RWPE2 (cell line): Measurements from ENCODE around the gene PTPRD.

Experiments used
- ATAC-seq: fragments of 200-7000 bp; cut with Tn5 transposase; 3 replicates; pipeline ENCODE4 v1.9.1; 2021; ENCODE audit warnings: low read depth
- DNase-seq: peaks from one replicate; pipeline ENCODE4 v3.0.0-alpha.2; 2020; ENCODE audit warnings: low spot score
- H3K27ac ChIP-seq: fragments of 450-650 bp; 2 replicates; pipeline ENCODE4 v1.5.1; 2017; ENCODE audit warnings: mild to moderate bottlenecking; ENCODE audit not compliant: poor library complexity, severe bottlenecking
- H3K27me3 ChIP-seq: fragments of 250-450 bp; sonication (Bioruptor Pico); 2 replicates; pipeline ENCODE4 v1.5.1; 2021; ENCODE audit warnings: mild to moderate bottlenecking, moderate library complexity; ENCODE audit not compliant: insufficient read depth, poor library complexity, severe bottlenecking
- H3K36me3 ChIP-seq: fragments of 250-450 bp; sonication (Bioruptor Pico); 2 replicates; pipeline ENCODE4 v1.5.1; 2020; ENCODE audit warnings: low read depth, mild to moderate bottlenecking, moderate library complexity
- H3K4me1 ChIP-seq: fragments of 250-450 bp; sonication (Bioruptor Pico); 2 replicates; pipeline ENCODE4 v1.5.1; 2021; ENCODE audit warnings: mild to moderate bottlenecking, moderate library complexity; ENCODE audit not compliant: insufficient read depth, poor library complexity, severe bottlenecking
- H3K4me3 ChIP-seq: fragments of 250-450 bp; sonication (Bioruptor Pico); 2 replicates; pipeline ENCODE4 v1.5.1; 2021; ENCODE audit warnings: mild to moderate bottlenecking, moderate library complexity; ENCODE audit not compliant: severe bottlenecking
- H3K9me3 ChIP-seq: fragments of 250-450 bp; sonication (Bioruptor Pico); 2 replicates; pipeline ENCODE4 v1.5.1; 2021; ENCODE audit warnings: mild to moderate bottlenecking, moderate library complexity; ENCODE audit not compliant: severe bottlenecking
- TF ChIP-seq, protein P1 (sequence below): fragments of 450-650 bp; IDR thresholded peaks from one replicate; pipeline ENCODE4 v1.5.1; 2017; ENCODE audit warnings: mild to moderate bottlenecking, moderate library complexity; ENCODE audit not compliant: poor library complexity, severe bottlenecking

Gene PTPRD

DNA sequence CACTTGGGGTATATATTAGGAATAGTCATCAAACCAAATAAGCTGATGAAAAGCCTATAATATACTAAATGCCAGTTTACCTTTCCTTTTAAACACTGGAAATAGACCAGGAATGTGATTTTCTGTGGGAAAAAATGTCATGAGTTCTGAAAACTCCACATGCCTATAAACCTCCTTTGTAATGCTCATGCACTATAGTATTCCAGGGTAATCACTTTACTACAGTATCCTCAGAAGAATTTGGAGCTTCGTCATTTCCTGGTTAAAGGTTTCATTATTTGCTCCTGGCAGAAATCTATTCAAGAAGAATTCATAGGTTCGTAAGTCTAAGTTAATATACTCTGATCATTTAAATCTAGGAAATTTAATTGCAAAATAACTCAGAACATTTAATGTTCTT lies 1736.5 kb downstream of the PTPRD start:
- no peak overlapping the region for H3K27ac ChIP-seq
- no peak overlapping the region for H3K4me3 ChIP-seq
- DNase-seq (no peak), ATAC-seq (no peak)
- TF ChIP-seq, protein P1, sequence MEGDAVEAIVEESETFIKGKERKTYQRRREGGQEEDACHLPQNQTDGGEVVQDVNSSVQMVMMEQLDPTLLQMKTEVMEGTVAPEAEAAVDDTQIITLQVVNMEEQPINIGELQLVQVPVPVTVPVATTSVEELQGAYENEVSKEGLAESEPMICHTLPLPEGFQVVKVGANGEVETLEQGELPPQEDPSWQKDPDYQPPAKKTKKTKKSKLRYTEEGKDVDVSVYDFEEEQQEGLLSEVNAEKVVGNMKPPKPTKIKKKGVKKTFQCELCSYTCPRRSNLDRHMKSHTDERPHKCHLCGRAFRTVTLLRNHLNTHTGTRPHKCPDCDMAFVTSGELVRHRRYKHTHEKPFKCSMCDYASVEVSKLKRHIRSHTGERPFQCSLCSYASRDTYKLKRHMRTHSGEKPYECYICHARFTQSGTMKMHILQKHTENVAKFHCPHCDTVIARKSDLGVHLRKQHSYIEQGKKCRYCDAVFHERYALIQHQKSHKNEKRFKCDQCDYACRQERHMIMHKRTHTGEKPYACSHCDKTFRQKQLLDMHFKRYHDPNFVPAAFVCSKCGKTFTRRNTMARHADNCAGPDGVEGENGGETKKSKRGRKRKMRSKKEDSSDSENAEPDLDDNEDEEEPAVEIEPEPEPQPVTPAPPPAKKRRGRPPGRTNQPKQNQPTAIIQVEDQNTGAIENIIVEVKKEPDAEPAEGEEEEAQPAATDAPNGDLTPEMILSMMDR: no peak
- H3K4me1 ChIP-seq: no peaks in the 10 kb centered on the region
- H3K9me3 ChIP-seq: no peaks in the 10 kb centered on the region
- H3K36me3 ChIP-seq: no peaks in the 10 kb centered on the region
- H3K27me3 ChIP-seq: peaks cover 3% of the 10 kb centered on the region

DNA sequence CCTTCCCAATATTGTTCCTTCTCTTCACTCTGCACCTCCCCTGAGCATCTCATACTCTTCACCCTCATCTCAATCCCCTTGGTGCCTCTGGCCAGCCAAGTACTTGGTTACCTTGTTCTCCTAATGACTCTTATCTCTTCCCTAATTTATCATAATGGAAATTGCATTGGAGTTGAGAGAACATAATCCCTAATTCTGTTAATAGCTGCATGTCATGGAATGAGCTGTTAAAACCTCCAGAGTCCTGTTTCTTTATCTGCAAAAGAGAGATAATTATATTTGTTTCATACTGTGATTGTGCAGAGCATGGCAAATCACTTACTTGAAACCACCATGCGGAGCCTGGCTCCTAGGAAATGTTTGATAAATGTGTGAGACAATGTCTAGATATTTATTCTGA lies 1738.3 kb downstream of the PTPRD start:
- ATAC-seq (no peak), DNase-seq (no peak)
- no peaks in the 10 kb centered on the region for H3K4me1 ChIP-seq
- H3K27me3 ChIP-seq: peaks cover 3% of the 10 kb centered on the region
- H3K4me3 ChIP-seq: no peak overlapping the region
- TF ChIP-seq, protein P1: no peak
- H3K9me3 ChIP-seq: no peaks in the 10 kb centered on the region
- H3K36me3 ChIP-seq: no peaks in the 10 kb centered on the region
- H3K27ac ChIP-seq: no peak overlapping the region

DNA sequence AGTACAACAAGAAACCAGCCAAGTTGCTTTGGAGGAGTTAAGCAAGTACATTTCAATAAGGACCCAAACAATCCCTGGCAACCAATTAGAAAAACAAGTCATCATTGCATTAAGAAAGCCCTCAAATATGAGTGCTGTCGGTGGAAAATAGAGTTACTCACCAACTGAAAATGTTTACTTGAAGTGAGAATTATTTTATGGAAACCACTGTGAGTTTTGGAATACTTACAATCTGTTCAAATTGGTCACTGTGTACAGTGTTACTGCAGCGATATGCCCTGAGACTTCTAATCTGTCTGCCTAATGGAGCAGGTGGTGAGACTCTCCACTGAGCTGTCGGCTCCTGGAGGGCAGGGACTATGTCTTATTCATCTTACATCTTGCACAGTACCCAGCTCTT lies 1740.0 kb downstream of the PTPRD start:
- ATAC-seq: no peak
- DNase-seq: no peak
- Histone ChIP-seq H3K4me1 (no peaks in the 10 kb centered on the region), H3K27ac (no peak overlapping the region), H3K27me3 (peaks cover 3% of the 10 kb centered on the region), H3K4me3 (no peak overlapping the region), H3K36me3 (no peaks in the 10 kb centered on the region), H3K9me3 (no peaks in the 10 kb centered on the region)
- TF ChIP-seq, protein P1: no peak

DNA sequence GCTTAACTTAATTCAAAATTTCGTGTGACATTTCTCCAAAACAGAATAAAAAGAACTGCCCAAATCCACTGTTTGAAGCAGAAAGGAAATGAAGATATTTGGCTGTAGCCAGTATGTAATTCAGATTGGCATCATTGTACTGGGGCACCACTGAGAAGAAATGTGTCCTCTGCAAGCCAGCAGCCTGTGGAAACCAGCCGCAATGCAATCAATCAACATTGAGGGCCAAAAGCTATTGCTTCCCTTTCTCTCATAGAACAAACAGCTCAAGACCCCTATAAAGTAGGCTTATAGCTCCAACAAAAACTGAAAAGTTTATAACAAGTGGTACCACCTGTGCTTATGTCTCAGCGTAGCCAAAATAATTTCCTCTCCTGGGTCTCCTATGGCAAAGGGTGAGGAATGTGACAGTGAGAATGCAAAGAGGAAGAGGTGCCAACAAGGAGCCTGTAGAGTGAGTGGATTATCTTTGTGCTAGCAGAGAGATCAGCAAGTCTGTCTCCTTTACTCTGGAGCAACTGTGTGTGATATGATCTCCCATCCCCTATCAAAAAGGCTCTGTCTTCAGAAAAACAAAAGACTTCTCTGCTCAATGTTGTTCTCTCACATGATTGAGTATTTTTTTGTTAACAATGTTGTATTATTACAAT lies 1740.9 kb downstream of the PTPRD start:
- TF ChIP-seq, protein P1: no peak
- Histone ChIP-seq H3K4me1 (no peaks in the 10 kb centered on the region), H3K36me3 (no peaks in the 10 kb centered on the region), H3K9me3 (no peaks in the 10 kb centered on the region), H3K4me3 (no peak overlapping the region), H3K27me3 (peaks cover 3% of the 10 kb centered on the region), H3K27ac (no peak overlapping the region)
- no peak for ATAC-seq
- no peak for DNase-seq

DNA sequence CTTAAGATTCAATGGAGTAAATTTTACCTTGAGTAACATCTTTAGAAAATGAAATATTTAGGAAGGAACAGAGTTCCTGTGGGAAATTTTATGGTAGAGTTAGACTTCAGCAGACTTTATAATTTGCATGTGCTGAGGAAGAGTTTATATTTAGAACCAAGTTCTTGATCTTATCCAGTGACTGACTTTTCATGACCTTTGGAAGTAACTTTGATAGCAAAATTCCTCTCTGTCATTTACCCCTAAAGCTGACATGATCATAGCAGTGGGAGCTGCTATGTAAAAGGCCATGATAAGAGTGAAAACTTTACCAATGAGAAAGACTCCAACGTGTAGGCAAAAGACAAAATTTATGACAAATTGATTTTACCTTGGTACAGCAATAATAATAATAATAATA lies 1741.4 kb downstream of the PTPRD start:
- Histone ChIP-seq H3K36me3 (no peaks in the 10 kb centered on the region), H3K27ac (no peak overlapping the region), H3K4me1 (no peaks in the 10 kb centered on the region), H3K27me3 (peaks cover 3% of the 10 kb centered on the region), H3K9me3 (no peaks in the 10 kb centered on the region), H3K4me3 (no peak overlapping the region)
- no peak for ATAC-seq
- TF ChIP-seq, protein P1: no peak
- no peak for DNase-seq
